GM21529 (cell line): ENCODE results near the gene PARVB.
A peak's percentile ranks its signal among the peaks of the same experiment; 100 is the strongest.

Experiments used
- ATAC-seq: cut with Tn5 transposase; IDR thresholded peaks from one replicate; pipeline ENCODE4 v1.9.1; 2021; ENCODE audit not compliant: unreplicated experiment

PARVB gene

GRCh38 chr22:44179196-44179988, 155.3 kb downstream of the PARVB start:
- no peak for ATAC-seq

- ATAC-seq: no peak
These were observed 156.0 kb downstream of the PARVB start for GRCh38 chr22:44179989-44180705.

GRCh38 chr22:44180706-44181032, 156.6 kb downstream of the PARVB start, which contains the start of gene PARVG:
Gene PARVG (plus strand): TSS chr22:44180925. CDS start chr22:44183330, 2,405 bp downstream.
- peak; percentile 59 for ATAC-seq

GRCh38 chr22:44181033-44181911, 157.2 kb downstream of the PARVB start:
- ATAC-seq: no peak

GRCh38 chr22:44181912-44182587, 157.9 kb downstream of the PARVB start:
- ATAC-seq: no peak

- ATAC-seq: peak; percentile 51
These were observed 158.6 kb downstream of the PARVB start for GRCh38 chr22:44182588-44183286.

GRCh38 chr22:44183287-44183588, 159.1 kb downstream of the PARVB start:
- no peak for ATAC-seq

- ATAC-seq: no peak
These were observed 159.9 kb downstream of the PARVB start for GRCh38 chr22:44184006-44184405.

- ATAC-seq: no peak
These were observed 161.4 kb downstream of the PARVB start for GRCh38 chr22:44185237-44186120.

- ATAC-seq: no peak
These were observed 162.0 kb downstream of the PARVB start for GRCh38 chr22:44186121-44186510.

- ATAC-seq: no peak
These were observed 162.6 kb downstream of the PARVB start for GRCh38 chr22:44186737-44187136.

- ATAC-seq: no peak
These were observed 163.6 kb downstream of the PARVB start for GRCh38 chr22:44187652-44188230.

GRCh38 chr22:44188316-44188715, 164.2 kb downstream of the PARVB start:
- ATAC-seq: no peak

GRCh38 chr22:44188986-44189630, 165.0 kb downstream of the PARVB start:
- ATAC-seq: no peak

GRCh38 chr22:44190381-44190976, 166.4 kb downstream of the PARVB start:
- ATAC-seq: no peak

- no peak for ATAC-seq
These were observed 166.9 kb downstream of the PARVB start for GRCh38 chr22:44191036-44191454.

- no peak for ATAC-seq
These were observed 168.2 kb downstream of the PARVB start for GRCh38 chr22:44192098-44192815.
